Measurements from ENCODE around the gene WDR64.

The WDR64 gene

DNA sequence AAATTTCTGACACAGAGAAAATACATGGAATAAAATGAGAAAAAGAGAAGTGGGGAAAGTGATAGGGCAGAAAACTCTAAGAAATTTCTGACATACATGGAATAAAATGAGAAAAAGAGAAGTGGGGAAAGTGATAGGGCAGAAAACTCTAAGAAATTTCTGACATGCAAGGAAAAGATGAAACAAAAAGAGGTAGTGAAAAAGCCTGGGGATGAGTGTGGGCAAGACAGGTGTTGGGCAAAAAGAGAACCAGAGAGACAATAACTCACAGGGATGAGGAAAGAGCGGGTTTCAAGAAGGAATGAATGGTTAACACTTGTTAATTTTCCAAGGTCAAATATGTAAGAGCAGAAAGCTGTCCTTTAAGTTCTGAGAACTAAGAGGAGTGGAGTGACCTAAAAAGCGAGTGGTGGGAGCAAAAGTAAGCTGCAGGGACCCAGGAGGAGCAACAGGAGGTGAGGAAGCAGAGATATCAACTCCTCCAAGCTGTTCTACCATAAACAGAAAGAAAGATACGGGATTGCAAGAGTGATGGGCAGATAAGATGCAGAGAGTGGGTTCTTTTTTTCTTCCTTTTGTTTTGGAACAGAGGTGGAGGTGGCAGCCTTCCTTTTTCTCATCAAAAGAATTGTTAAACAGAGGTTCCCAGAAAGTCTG is 166.0 kb downstream of the WDR64 start:
- H3K4ac ChIP-seq (ENCODE audit: low read length) = no peak overlapping the region
- no peak overlapping the region for H4K91ac ChIP-seq (ENCODE audit: low read depth, low read length, poor library complexity)
- WGBS, 2 donors (ENCODE audit: extremely low coverage in 2 of 2, insufficient read length in 2 of 2, insufficient replicate concordance in 1 of 2) = no CpG with 5 or more reads among the region's 3 CpGs
- no peak overlapping the region for H3K18ac ChIP-seq (ENCODE audit: low read length)
- DNase-seq (ENCODE audit: low spot score) = no peak
- no peak overlapping the region for H2BK5ac ChIP-seq (ENCODE audit: low read length)
- H3K36me3 ChIP-seq (replicated peaks in 1 of 2; ENCODE audit: control insufficient read depth in 2 of 2, insufficient read depth in 2 of 2, low read length in 2 of 2) = no peaks in the 10 kb centered on the region
- no peak overlapping the region for H3K27ac ChIP-seq (replicated peaks; ENCODE audit: low read length)
- H3K4me2 ChIP-seq (ENCODE audit: insufficient read depth, low read length, poor library complexity, severe bottlenecking) = no peak overlapping the region
- no peaks in the 10 kb centered on the region for H3K4me1 ChIP-seq (ENCODE audit: control insufficient read depth in 2 of 2, insufficient read depth in 1 of 2, low read depth in 1 of 2, low read length in 2 of 2)
- H2BK120ac ChIP-seq (ENCODE audit: low read depth, low read length) = no peak overlapping the region
- no peaks in the 10 kb centered on the region for H3K27me3 ChIP-seq (ENCODE audit: control insufficient read depth in 3 of 3, insufficient read depth in 3 of 3, low read depth in 1 of 3, low read length in 3 of 3)
- no peak overlapping the region for H3K4me3 ChIP-seq (ENCODE audit: low read length in 2 of 2)
- H3K79me1 ChIP-seq (ENCODE audit: low read depth, low read length) = no peaks in the 10 kb centered on the region
- H4K8ac ChIP-seq (ENCODE audit: low read depth, low read length) = no peak overlapping the region
- H3K9ac ChIP-seq (ENCODE audit: low read depth, low read length, poor library complexity) = no peak overlapping the region
- no peak overlapping the region for H3K23ac ChIP-seq (ENCODE audit: low read depth, low read length, poor library complexity)
- no peak overlapping the region for H3K14ac ChIP-seq (ENCODE audit: low read length)
- H3K9me3 ChIP-seq (replicated peaks in 1 of 2; ENCODE audit: control insufficient read depth in 2 of 2, insufficient read depth in 1 of 2, low read depth in 1 of 2, low read length in 2 of 2) = no peaks in the 10 kb centered on the region
- no peak overlapping the region for H2BK12ac ChIP-seq (ENCODE audit: low read length)
- H2AFZ ChIP-seq (ENCODE audit: low read length) = no peak overlapping the region
- H2AK5ac ChIP-seq (ENCODE audit: low read depth, low read length) = no peak overlapping the region
- H2BK15ac ChIP-seq (ENCODE audit: low read length) = no peak overlapping the region

GRCh38 chr1:241819340-241819866 is 167.3 kb downstream of the WDR64 start:
- Histone ChIP-seq H2AK5ac (ENCODE audit: low read depth, low read length) (no peak overlapping the region), H3K4me3 (ENCODE audit: low read length in 2 of 2) (no peak overlapping the region), H4K8ac (ENCODE audit: low read depth, low read length) (no peak overlapping the region), H2BK120ac (ENCODE audit: low read depth, low read length) (no peak overlapping the region), H3K23ac (ENCODE audit: low read depth, low read length, poor library complexity) (no peak overlapping the region), H3K18ac (ENCODE audit: low read length) (no peak overlapping the region), H3K27me3 (ENCODE audit: control insufficient read depth in 3 of 3, insufficient read depth in 3 of 3, low read depth in 1 of 3, low read length in 3 of 3) (no peaks in the 10 kb centered on the region), H3K4me2 (ENCODE audit: insufficient read depth, low read length, poor library complexity, severe bottlenecking) (no peak overlapping the region), H3K14ac (ENCODE audit: low read length) (no peak overlapping the region), H2BK15ac (ENCODE audit: low read length) (no peak overlapping the region), H2BK5ac (ENCODE audit: low read length) (no peak overlapping the region), H3K9ac (ENCODE audit: low read depth, low read length, poor library complexity) (no peak overlapping the region), H2BK12ac (ENCODE audit: low read length) (no peak overlapping the region), H3K79me1 (ENCODE audit: low read depth, low read length) (no peaks in the 10 kb centered on the region), H3K9me3 (replicated peaks in 1 of 2; ENCODE audit: control insufficient read depth in 2 of 2, insufficient read depth in 1 of 2, low read depth in 1 of 2, low read length in 2 of 2) (no peaks in the 10 kb centered on the region), H3K36me3 (replicated peaks in 1 of 2; ENCODE audit: control insufficient read depth in 2 of 2, insufficient read depth in 2 of 2, low read length in 2 of 2) (no peaks in the 10 kb centered on the region), H3K4ac (ENCODE audit: low read length) (no peak overlapping the region), H3K4me1 (ENCODE audit: control insufficient read depth in 2 of 2, insufficient read depth in 1 of 2, low read depth in 1 of 2, low read length in 2 of 2) (no peaks in the 10 kb centered on the region), H4K91ac (ENCODE audit: low read depth, low read length, poor library complexity) (no peak overlapping the region), H3K27ac (replicated peaks; ENCODE audit: low read length) (no peak overlapping the region), H2AFZ (ENCODE audit: low read length) (no peak overlapping the region)
- WGBS, 2 donors (ENCODE audit: extremely low coverage in 2 of 2, insufficient read length in 2 of 2, insufficient replicate concordance in 1 of 2) = no CpG with 5 or more reads among the region's 4 CpGs
- DNase-seq (ENCODE audit: low spot score) = no peak

GRCh38 chr1:241821363-241821762 is 169.3 kb downstream of the WDR64 start:
- no peak overlapping the region for H2BK15ac ChIP-seq (ENCODE audit: low read length)
- no peak overlapping the region for H3K18ac ChIP-seq (ENCODE audit: low read length)
- H2AFZ ChIP-seq (ENCODE audit: low read length) = no peak overlapping the region
- H3K36me3 ChIP-seq (replicated peaks in 1 of 2; ENCODE audit: control insufficient read depth in 2 of 2, insufficient read depth in 2 of 2, low read length in 2 of 2) = no peaks in the 10 kb centered on the region
- no peak overlapping the region for H3K27ac ChIP-seq (replicated peaks; ENCODE audit: low read length)
- H4K91ac ChIP-seq (ENCODE audit: low read depth, low read length, poor library complexity) = no peak overlapping the region
- no peaks in the 10 kb centered on the region for H3K4me1 ChIP-seq (ENCODE audit: control insufficient read depth in 2 of 2, insufficient read depth in 1 of 2, low read depth in 1 of 2, low read length in 2 of 2)
- no peak overlapping the region for H3K14ac ChIP-seq (ENCODE audit: low read length)
- H4K8ac ChIP-seq (ENCODE audit: low read depth, low read length) = no peak overlapping the region
- no peak overlapping the region for H3K23ac ChIP-seq (ENCODE audit: low read depth, low read length, poor library complexity)
- H2BK5ac ChIP-seq (ENCODE audit: low read length) = no peak overlapping the region
- H2AK5ac ChIP-seq (ENCODE audit: low read depth, low read length) = no peak overlapping the region
- no peak for DNase-seq (ENCODE audit: low spot score)
- no peaks in the 10 kb centered on the region for H3K9me3 ChIP-seq (replicated peaks in 1 of 2; ENCODE audit: control insufficient read depth in 2 of 2, insufficient read depth in 1 of 2, low read depth in 1 of 2, low read length in 2 of 2)
- H3K4me3 ChIP-seq (ENCODE audit: low read length in 2 of 2) = no peak overlapping the region
- no peak overlapping the region for H3K4me2 ChIP-seq (ENCODE audit: insufficient read depth, low read length, poor library complexity, severe bottlenecking)
- no peak overlapping the region for H2BK12ac ChIP-seq (ENCODE audit: low read length)
- no peak overlapping the region for H3K9ac ChIP-seq (ENCODE audit: low read depth, low read length, poor library complexity)
- H3K27me3 ChIP-seq (ENCODE audit: control insufficient read depth in 3 of 3, insufficient read depth in 3 of 3, low read depth in 1 of 3, low read length in 3 of 3) = no peaks in the 10 kb centered on the region
- no CpG with 5 or more reads among the region's 4 CpGs for WGBS, 2 donors (ENCODE audit: extremely low coverage in 2 of 2, insufficient read length in 2 of 2, insufficient replicate concordance in 1 of 2)
- H3K4ac ChIP-seq (ENCODE audit: low read length) = no peak overlapping the region
- H2BK120ac ChIP-seq (ENCODE audit: low read depth, low read length) = no peak overlapping the region
- no peaks in the 10 kb centered on the region for H3K79me1 ChIP-seq (ENCODE audit: low read depth, low read length)

GRCh38 chr1:241822846-241823245 is 170.8 kb downstream of the WDR64 start:
- no peak overlapping the region for H2BK15ac ChIP-seq (ENCODE audit: low read length)
- H4K8ac ChIP-seq (ENCODE audit: low read depth, low read length) = no peak overlapping the region
- H4K91ac ChIP-seq (ENCODE audit: low read depth, low read length, poor library complexity) = no peak overlapping the region
- no peak for DNase-seq (ENCODE audit: low spot score)
- no peaks in the 10 kb centered on the region for H3K79me1 ChIP-seq (ENCODE audit: low read depth, low read length)
- H3K4me3 ChIP-seq (ENCODE audit: low read length in 2 of 2) = no peak overlapping the region
- H3K14ac ChIP-seq (ENCODE audit: low read length) = no peak overlapping the region
- H3K4ac ChIP-seq (ENCODE audit: low read length) = no peak overlapping the region
- H3K23ac ChIP-seq (ENCODE audit: low read depth, low read length, poor library complexity) = no peak overlapping the region
- H2AK5ac ChIP-seq (ENCODE audit: low read depth, low read length) = no peak overlapping the region
- no peaks in the 10 kb centered on the region for H3K9me3 ChIP-seq (replicated peaks in 1 of 2; ENCODE audit: control insufficient read depth in 2 of 2, insufficient read depth in 1 of 2, low read depth in 1 of 2, low read length in 2 of 2)
- no peak overlapping the region for H3K18ac ChIP-seq (ENCODE audit: low read length)
- no peak overlapping the region for H3K27ac ChIP-seq (replicated peaks; ENCODE audit: low read length)
- H2BK12ac ChIP-seq (ENCODE audit: low read length) = no peak overlapping the region
- H3K36me3 ChIP-seq (replicated peaks in 1 of 2; ENCODE audit: control insufficient read depth in 2 of 2, insufficient read depth in 2 of 2, low read length in 2 of 2) = no peaks in the 10 kb centered on the region
- H3K27me3 ChIP-seq (ENCODE audit: control insufficient read depth in 3 of 3, insufficient read depth in 3 of 3, low read depth in 1 of 3, low read length in 3 of 3) = no peaks in the 10 kb centered on the region
- H2AFZ ChIP-seq (ENCODE audit: low read length) = no peak overlapping the region
- no peak overlapping the region for H2BK5ac ChIP-seq (ENCODE audit: low read length)
- H3K4me2 ChIP-seq (ENCODE audit: insufficient read depth, low read length, poor library complexity, severe bottlenecking) = no peak overlapping the region
- H2BK120ac ChIP-seq (ENCODE audit: low read depth, low read length) = no peak overlapping the region
- no peak overlapping the region for H3K9ac ChIP-seq (ENCODE audit: low read depth, low read length, poor library complexity)
- no peaks in the 10 kb centered on the region for H3K4me1 ChIP-seq (ENCODE audit: control insufficient read depth in 2 of 2, insufficient read depth in 1 of 2, low read depth in 1 of 2, low read length in 2 of 2)
